H1 (cell line): ENCODE measurements around the gene COMT. TPM values are rescaled to one million over a fixed set of nuclear protein-coding genes. Genes with fewer than 3 reads are reported as not detected.

Experiments used
- CTCF ChIA-PET: fragments of 300-600 bp; sonication (Branson Sonifier 250); formaldehyde crosslinking; loops from one replicate; lab custom pipeline; 2021; ENCODE audit not compliant: partially characterized antibody; lab: Charles Lee
- POLR2A ChIA-PET: fragments of 300-600 bp; sonication (Branson Sonifier 250); formaldehyde crosslinking; loops from one replicate; lab custom pipeline; 2021; ENCODE audit warnings: inconsistent platforms; ENCODE audit not compliant: partially characterized antibody; lab: Charles Lee
- DNase-seq, 2 experiments: peaks; one replicate each; pipeline versions ENCODE4 v3.0.0 to v3.0.0-alpha.2; 2010 to 2022; ENCODE audit warnings: low spot score in 2 of 2, low read depth in 1 of 2, mixed read lengths in 1 of 2
- FAIRE-seq: peaks from 2 replicates; lab custom pipeline; 2011; peaks lifted over from hg19 to GRCh38; lab: Jason Lieb, UNC
- H2AFZ ChIP-seq: 2 replicates; pipeline ENCODE4 v1.8.1; 2012; ENCODE audit warnings: low read length, inconsistent platforms
- H2AK5ac ChIP-seq: 2 replicates; pipeline ENCODE4 v1.6.1; 2013; ENCODE audit warnings: low read depth, low read length
- H2BK120ac ChIP-seq: replicated peaks from 2 replicates; pipeline ENCODE3; 2013; ENCODE audit warnings: low read depth, low read length, inconsistent platforms
- H2BK12ac ChIP-seq: 2 replicates; pipeline ENCODE4 v1.6.1; 2013; ENCODE audit warnings: low read depth, low read length
- H2BK15ac ChIP-seq: 2 replicates; pipeline ENCODE4 v1.6.1; 2013; ENCODE audit warnings: low read length
- H2BK20ac ChIP-seq: 2 replicates; pipeline ENCODE4 v1.6.1; 2013; ENCODE audit warnings: low read length
- H2BK5ac ChIP-seq: 2 replicates; pipeline ENCODE4 v1.6.1; 2013; ENCODE audit warnings: low read depth, low read length
- H3K14ac ChIP-seq: 2 replicates; pipeline ENCODE4 v1.6.1; 2013; ENCODE audit warnings: inconsistent platforms; ENCODE audit not compliant: insufficient read length
- H3K18ac ChIP-seq: 2 replicates; pipeline ENCODE4 v1.6.1; 2013; ENCODE audit warnings: low read length; ENCODE audit errors: extremely low read depth
- H3K23ac ChIP-seq: 2 replicates; pipeline ENCODE4 v1.6.1; 2013; ENCODE audit warnings: inconsistent platforms; ENCODE audit not compliant: insufficient read length
- H3K23me2 ChIP-seq: 2 replicates; pipeline ENCODE4 v1.6.1; 2013; ENCODE audit warnings: low read depth, low read length
- H3K27ac ChIP-seq: 2 replicates; pipeline ENCODE4 v1.6.1; 2011; ENCODE audit warnings: low read depth, low read length, inconsistent platforms
- H3K27me3 ChIP-seq, 4 experiments: replicated peaks in 1 of 4; 1 replicate in 1 of 4; 2 replicates in 3 of 4; pipeline versions ENCODE4 v1.6.1 to v1.8.1; 2011 to 2013; ENCODE audit warnings: low read length in 3 of 4, mild to moderate bottlenecking in 3 of 4, inconsistent platforms in 2 of 4, mixed read lengths in 2 of 4, moderate library complexity in 1 of 4; ENCODE audit not compliant: control insufficient read depth in 3 of 4, insufficient read depth in 3 of 4; ENCODE audit errors: extremely low read depth in 1 of 4
- H3K36me3 ChIP-seq, 4 experiments: 2 replicates each; pipeline versions ENCODE4 v1.6.1 to v1.8.1; 2011 to 2013; ENCODE audit warnings: mild to moderate bottlenecking in 4 of 4, low read length in 3 of 4, moderate library complexity in 2 of 4, control low read depth in 1 of 4, inconsistent platforms in 1 of 4; ENCODE audit not compliant: insufficient read depth in 4 of 4, control insufficient read depth in 2 of 4
- H3K4ac ChIP-seq: replicated peaks from 2 replicates; pipeline ENCODE3; 2013; ENCODE audit warnings: low read length, low read depth, mixed read lengths, inconsistent platforms; ENCODE audit not compliant: insufficient read length
- H3K4me1 ChIP-seq, 4 experiments: replicated peaks in 1 of 4; 1 replicate in 1 of 4; 2 replicates in 3 of 4; pipeline versions ENCODE4 v1.6.1 to v1.8.1; 2011 to 2013; ENCODE audit warnings: low read length in 3 of 4, inconsistent platforms in 2 of 4, mixed read lengths in 1 of 4; ENCODE audit not compliant: insufficient read depth in 4 of 4, control insufficient read depth in 3 of 4
- H3K4me2 ChIP-seq, 2 experiments: 2 replicates each; pipeline versions ENCODE4 v1.6.1 to v1.8.1; 2011 to 2013; ENCODE audit warnings: low read depth in 2 of 2, low read length in 2 of 2, control low read depth in 1 of 2, inconsistent platforms in 1 of 2, mild to moderate bottlenecking in 1 of 2; ENCODE audit not compliant: insufficient read depth in 1 of 2
- H3K4me3 ChIP-seq, 4 experiments: fragments of 200-600, 300-600 bp in 1 of 4; sonication (generic), shearing (Covaris generic), sonication (Bioruptor Twin) in 1 of 4; 2 replicates each; pipeline versions ENCODE4 v1.5.1 to v1.8.1; 2011 to 2016; ENCODE audit warnings: low read length in 4 of 4, low read depth in 3 of 4, control low read depth in 2 of 4, inconsistent platforms in 2 of 4, mild to moderate bottlenecking in 2 of 4, mixed read lengths in 1 of 4, moderate library complexity in 1 of 4; ENCODE audit not compliant: insufficient read depth in 2 of 4; ENCODE audit errors: extremely low read depth in 1 of 4
- H3K56ac ChIP-seq: replicated peaks from 2 replicates; pipeline ENCODE3; 2013; ENCODE audit warnings: low read depth, mild to moderate bottlenecking, mixed read lengths, low read length, inconsistent platforms; ENCODE audit not compliant: insufficient read length
- H3K79me1 ChIP-seq: 2 replicates; pipeline ENCODE4 v1.6.1; 2013; ENCODE audit warnings: low read depth, low read length, control low read depth
- H3K79me2 ChIP-seq, 2 experiments: 2 replicates each; pipeline versions ENCODE4 v1.6.1 to v1.8.1; 2012 to 2013; ENCODE audit warnings: low read length in 2 of 2, mild to moderate bottlenecking in 2 of 2, inconsistent platforms in 1 of 2; ENCODE audit not compliant: insufficient read depth in 2 of 2, control insufficient read depth in 1 of 2
- H3K9ac ChIP-seq, 4 experiments: replicated peaks in 1 of 4; 1 replicate in 1 of 4; 2 replicates in 3 of 4; pipeline versions ENCODE4 v1.6.1 to v1.8.1; 2011 to 2013; ENCODE audit warnings: low read depth in 3 of 4, low read length in 3 of 4, control low read depth in 2 of 4, mild to moderate bottlenecking in 2 of 4, moderate library complexity in 2 of 4, inconsistent platforms in 1 of 4; ENCODE audit errors: extremely low read depth in 1 of 4
- H3K9me3 ChIP-seq, 2 experiments: 2 replicates each; pipeline versions ENCODE4 v1.6.1 to v1.8.1; 2012 to 2013; ENCODE audit warnings: mild to moderate bottlenecking in 2 of 2, moderate library complexity in 2 of 2, control low read depth in 1 of 2, inconsistent platforms in 1 of 2, low read depth in 1 of 2, low read length in 1 of 2, mixed read lengths in 1 of 2; ENCODE audit not compliant: insufficient read depth in 2 of 2
- H4K20me1 ChIP-seq, 2 experiments: replicated peaks in 1 of 2; 2 replicates each; pipeline versions ENCODE3 to v1.8.1; 2011 to 2013; ENCODE audit warnings: inconsistent platforms in 2 of 2, low read length in 2 of 2, mild to moderate bottlenecking in 1 of 2; ENCODE audit not compliant: insufficient read depth in 2 of 2, control insufficient read depth in 1 of 2
- H4K5ac ChIP-seq: 2 replicates; pipeline ENCODE4 v1.6.1; 2013; ENCODE audit warnings: low read length, low read depth, mixed read lengths, inconsistent platforms; ENCODE audit not compliant: insufficient read length
- H4K8ac ChIP-seq: 2 replicates; pipeline ENCODE4 v1.8.0; 2013; ENCODE audit warnings: mild to moderate bottlenecking, moderate library complexity, low read length, inconsistent platforms; ENCODE audit not compliant: insufficient read depth; ENCODE audit errors: extremely low read depth
- H4K91ac ChIP-seq: replicated peaks from 2 replicates; pipeline ENCODE3; 2013; ENCODE audit warnings: low read length, mixed read lengths, inconsistent platforms; ENCODE audit not compliant: insufficient read length
- CEBPB ChIP-seq: IDR thresholded peaks from 2 replicates; pipeline ENCODE4 v1.6.1; 2012; ENCODE audit warnings: low read depth, low read length
- CHD1 ChIP-seq: IDR thresholded peaks from 2 replicates; pipeline ENCODE4 v1.6.1; 2012; ENCODE audit warnings: low read depth, low read length, improper control_type of control experiment
- CREB1 ChIP-seq: IDR thresholded peaks from 2 replicates; pipeline ENCODE4 v1.6.1; 2012; ENCODE audit warnings: inconsistent platforms
- EP300 ChIP-seq, 2 experiments: IDR thresholded peaks; 1 replicate in 1 of 2; 2 replicates in 1 of 2; pipeline ENCODE4 v1.6.1; 2011 to 2012; ENCODE audit warnings: low read depth in 2 of 2, low read length in 2 of 2, mild to moderate bottlenecking in 2 of 2, borderline replicate concordance in 1 of 2, inconsistent platforms in 1 of 2, moderate library complexity in 1 of 2
- KDM1A ChIP-seq: fragments of 200-600, 300-600 bp; sonication (generic); IDR thresholded peaks from 2 replicates; pipeline ENCODE4 v1.7.1; 2016; ENCODE audit warnings: mild to moderate bottlenecking, low read length, borderline replicate concordance
- PHF8 ChIP-seq: fragments of 200-600 bp; sonication (generic); conservative IDR thresholded peaks from 2 replicates; pipeline ENCODE4 v1.7.1; 2012; ENCODE audit warnings: low read depth, mild to moderate bottlenecking, inconsistent platforms, low read length, moderate library complexity
- SIN3A ChIP-seq, 2 experiments: IDR thresholded peaks in 1 of 2; conservative IDR thresholded peaks in 1 of 2; 2 replicates each; pipeline ENCODE4 v1.6.1; 2011 to 2012; ENCODE audit warnings: low read length in 2 of 2, improper control_type of control experiment in 1 of 2, low read depth in 1 of 2, mild to moderate bottlenecking in 1 of 2
- SRF ChIP-seq: IDR thresholded peaks from 2 replicates; pipeline ENCODE4 v1.6.1; 2011; ENCODE audit warnings: mild to moderate bottlenecking, low read depth, low read length, moderate library complexity
- ZNF274 ChIP-seq: IDR thresholded peaks from 2 replicates; pipeline ENCODE4 v1.7.0; 2012; ENCODE audit warnings: low read length, borderline replicate concordance; ENCODE audit errors: extremely low read depth
- WGBS, 2 experiments: shearing (Covaris generic) in 1 of 2; methylation state at CpG; one replicate each; pipeline versions ENCODE4 v1.1.6 to v1.1.7; 2013 to 2015; ENCODE audit warnings: low lambda C conversion rate in 2 of 2, mixed read lengths in 2 of 2, inconsistent platforms in 1 of 2, low coverage in 1 of 2, missing lambda C conversion rate in 1 of 2; ENCODE audit not compliant: insufficient replicate concordance in 2 of 2, insufficient coverage in 1 of 2, insufficient read length in 1 of 2; ENCODE audit errors: extremely low coverage in 1 of 2, missing lambda C conversion rate in 1 of 2; 5-methylcytosine and 5-hydroxymethylcytosine counted together
- polyA plus RNA-seq, 7 experiments: library from polyadenylated mRNA; depleted of rRNA in 3 of 7; stranded (reverse) in 5 of 7; unstranded in 2 of 7; fragments of >200 nt in 5 of 7; fragments of 200-250 nt in 2 of 7; gene quantifications; 1 replicate in 5 of 7; 2 replicates in 1 of 7; 4 replicates in 1 of 7; pipeline versions ENCODE4 v1.2.1 to v1.2.3, GENCODE V29; 2011 to 2013; ENCODE audit warnings: missing spikeins in 2 of 7, mixed read lengths in 2 of 7
- total RNA-seq: library from RNA; stranded (reverse); fragmentation: NEBNext Ultra II Directional; extraction: Animal tissue kit (Norgen Biotek cat#: 25700); gene quantifications from 2 replicates; pipeline ENCODE4 v1.2.1, GENCODE V29; 2021
- TF ChIP-seq, protein P1 (sequence below): IDR thresholded peaks from 2 replicates; pipeline ENCODE4 v1.6.1; 2012; ENCODE audit warnings: inconsistent platforms

COMT gene
- total and polyA plus RNA-seq, 2 of the 8 experiments (the other 6 are each of a cell fraction or from before 2014, with no cell fraction given) = 15.2 to 33.7 TPM

DNA sequence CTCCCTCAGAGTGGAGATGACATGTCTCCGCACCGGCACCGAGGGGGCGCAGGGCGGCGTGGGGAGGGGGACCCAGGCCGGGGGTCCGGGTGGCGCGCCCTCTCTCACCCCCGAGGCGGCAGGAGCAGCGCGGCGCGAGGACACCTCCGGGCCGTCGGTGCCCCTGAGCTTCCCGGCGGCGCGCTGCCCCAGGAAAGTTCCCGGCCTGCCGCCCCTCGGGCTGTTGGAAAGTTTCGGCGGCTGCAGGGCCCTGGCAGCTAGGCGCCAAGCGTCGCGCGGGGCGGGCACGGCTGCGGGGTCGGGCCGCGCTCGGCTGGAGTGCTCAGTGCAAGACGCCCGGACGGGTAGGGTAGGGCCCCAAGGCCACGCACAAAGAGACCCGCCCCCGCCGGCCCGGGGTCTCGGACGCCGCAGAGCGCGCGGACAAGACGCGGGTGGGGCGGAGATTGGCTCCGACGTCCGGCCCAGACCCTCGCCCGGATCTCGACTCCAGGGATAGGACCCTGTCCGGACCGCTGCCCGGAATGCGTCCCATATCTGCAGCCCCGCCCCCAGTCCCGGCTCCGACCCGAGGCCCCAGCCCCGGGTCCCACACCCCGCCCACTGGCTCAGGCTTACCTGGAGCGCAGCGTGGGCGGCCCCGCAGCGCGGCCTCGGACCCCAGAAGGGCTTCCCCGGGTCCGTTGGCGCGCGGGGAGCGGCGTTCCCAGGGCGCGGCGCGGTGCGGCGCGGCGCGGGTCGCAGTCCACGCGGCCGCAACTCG lies 74.6 kb downstream of the COMT start:
- H2BK5ac ChIP-seq = no peak overlapping the region
- H2BK12ac ChIP-seq = no peak overlapping the region
- H3K14ac ChIP-seq = no peak overlapping the region
- H4K8ac ChIP-seq = no peak overlapping the region
- peak overlapping the region; percentile 48 to 74 (median 54) for H3K4me3 ChIP-seq
- no peaks in the 10 kb centered on the region for H3K36me3 ChIP-seq
- H2BK20ac ChIP-seq = no peak overlapping the region
- no peak overlapping the region for H3K9ac ChIP-seq
- no peak overlapping the region for H4K5ac ChIP-seq
- no peak for FAIRE-seq
- H4K20me1 ChIP-seq = peaks cover 2 to 15% of the 10 kb centered on the region in 2 experiments
- 0% methylated on average over 29 of the region's 101 CpGs; no CpG with 5 or more reads in 1 of the 2 experiments for WGBS, 2 experiments
- POLR2A ChIA-PET = interaction anchor here (0.7 to 2.1 kb wide), 7 partner anchors 15 to 111 kb away, joined by 3 to 7 read pairs (median 3); partner anchors contain the start of gene DGCR8
- no peak overlapping the region for H3K56ac ChIP-seq
- no peak overlapping the region for H2AK5ac ChIP-seq
- H4K91ac ChIP-seq = no peak overlapping the region
- H3K4ac ChIP-seq = no peak overlapping the region
- H3K27ac ChIP-seq = no peak overlapping the region
- no peak overlapping the region for H3K23ac ChIP-seq
- CTCF ChIA-PET = interaction anchor here (0.6 to 10.7 kb wide), 15 partner anchors 8 to 285 kb away, joined by 3 to 369 read pairs (median 5); partner anchors contain the start of gene TANGO2
- peaks cover 18 to 45% (median 37%) of the 10 kb centered on the region in 4 experiments for H3K27me3 ChIP-seq
- H2BK120ac ChIP-seq = no peak overlapping the region
- no peaks in the 10 kb centered on the region for H3K79me2 ChIP-seq
- DNase-seq = peak in 1 of 2 experiments; percentile 82
- no peak overlapping the region for H2BK15ac ChIP-seq
- no peaks in the 10 kb centered on the region for H3K9me3 ChIP-seq
- no peak overlapping the region for H2AFZ ChIP-seq
- peaks cover 0 to 10% (median 5%) of the 10 kb centered on the region in 4 experiments; a peak in 5 of 7 replicates for H3K4me1 ChIP-seq
- H3K4me2 ChIP-seq = peak overlapping the region; percentile 73 to 77
- peaks cover 3% of the 10 kb centered on the region; the same call in 1 of the 2 replicates for H3K79me1 ChIP-seq
- H3K23me2 ChIP-seq = peaks cover 8% of the 10 kb centered on the region
- H3K18ac ChIP-seq = no peak overlapping the region
- TF ChIP-seq EP300 (IDR thresholded peaks at IDR 0.05; ENCODE audit: borderline replicate concordance in 1 of 2, low read depth in 2 of 2, low read length in 2 of 2) (no peak), SRF (no peak), ZNF274 (no peak), KDM1A (no peak), CREB1 (no peak), CEBPB (no peak), SIN3A (conservative IDR thresholded peaks at IDR 0.05 in 1 of 2, IDR thresholded peaks at IDR 0.05 in 1 of 2; ENCODE audit: low read depth in 1 of 2, low read length in 2 of 2) (peak in 1 of 2 experiments; percentile 20; a peak in 1 of 4 replicates), PHF8 (peak; percentile 12; the same call in 1 of the 2 replicates), CHD1 (no peak)
- TF ChIP-seq, protein P1, sequence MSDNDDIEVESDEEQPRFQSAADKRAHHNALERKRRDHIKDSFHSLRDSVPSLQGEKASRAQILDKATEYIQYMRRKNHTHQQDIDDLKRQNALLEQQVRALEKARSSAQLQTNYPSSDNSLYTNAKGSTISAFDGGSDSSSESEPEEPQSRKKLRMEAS = 0 out of 2 replicates have a peak, but pooled peaks have one; percentile 7
